HG03457 (cell line): ENCODE results near the gene FREM1.
A peak's percentile ranks its signal among the peaks of the same experiment; 100 is the strongest.

Experiments used
- ATAC-seq: cut with Tn5 transposase; IDR thresholded peaks from one replicate; pipeline ENCODE4 v1.9.1; 2021; ENCODE audit warnings: moderate number of reproducible peaks; ENCODE audit not compliant: unreplicated experiment

The FREM1 gene

GRCh38 chr9:14870090-14870489, 40.1 kb downstream of the FREM1 start:
- ATAC-seq: no peak

DNA sequence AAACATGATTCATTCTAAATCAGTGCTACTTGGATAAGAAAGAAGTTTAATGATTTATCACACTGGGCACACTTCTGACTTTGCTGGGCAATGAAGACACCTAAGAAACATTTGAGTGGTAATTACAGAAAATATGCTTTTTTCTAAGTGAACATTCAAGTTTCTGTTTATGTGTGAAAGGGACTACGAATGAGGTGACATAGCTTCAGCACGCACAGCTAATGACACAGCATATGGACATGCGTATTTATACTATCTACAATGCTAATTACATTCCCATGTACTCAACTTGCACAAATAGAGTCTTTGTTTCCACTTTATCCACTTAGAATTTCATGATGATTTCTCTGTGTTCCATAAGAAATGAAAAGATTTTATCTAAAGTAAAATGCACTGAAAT, 40.6 kb downstream of the FREM1 start:
- no peak for ATAC-seq

- ATAC-seq: no peak
Observed at GRCh38 chr9:14868772-14869583, 41.2 kb downstream of the FREM1 start.

- ATAC-seq: no peak
Observed at GRCh38 chr9:14868418-14868771, 41.8 kb downstream of the FREM1 start.

DNA sequence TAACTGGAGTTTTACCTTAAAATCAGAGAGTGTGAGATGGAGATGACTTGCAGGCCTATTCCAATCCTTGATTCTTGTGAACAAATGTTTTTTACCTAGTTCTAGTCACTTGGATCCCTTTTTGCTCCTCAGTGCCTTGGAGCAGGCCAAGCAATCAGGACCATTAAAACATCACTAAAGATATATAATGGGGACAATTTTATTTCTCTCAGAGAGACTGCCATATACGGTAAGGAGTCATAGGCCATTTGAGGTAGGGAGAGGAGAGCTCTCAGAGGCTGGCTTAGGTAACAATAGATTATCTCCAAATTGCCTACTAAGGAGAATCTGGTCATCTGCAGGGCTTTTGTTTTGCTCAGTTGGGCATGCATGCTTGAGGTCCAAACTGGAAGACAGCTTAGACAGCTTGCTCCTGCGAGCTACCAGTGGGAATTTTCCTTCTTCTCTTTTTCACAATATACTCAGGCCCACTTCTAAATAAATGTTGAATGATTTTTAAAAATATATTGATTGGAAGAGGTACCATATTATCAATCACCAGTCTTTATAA, 44.0 kb downstream of the FREM1 start:
- ATAC-seq: no peak

GRCh38 chr9:14864309-14864708, 45.9 kb downstream of the FREM1 start:
- no peak for ATAC-seq

DNA sequence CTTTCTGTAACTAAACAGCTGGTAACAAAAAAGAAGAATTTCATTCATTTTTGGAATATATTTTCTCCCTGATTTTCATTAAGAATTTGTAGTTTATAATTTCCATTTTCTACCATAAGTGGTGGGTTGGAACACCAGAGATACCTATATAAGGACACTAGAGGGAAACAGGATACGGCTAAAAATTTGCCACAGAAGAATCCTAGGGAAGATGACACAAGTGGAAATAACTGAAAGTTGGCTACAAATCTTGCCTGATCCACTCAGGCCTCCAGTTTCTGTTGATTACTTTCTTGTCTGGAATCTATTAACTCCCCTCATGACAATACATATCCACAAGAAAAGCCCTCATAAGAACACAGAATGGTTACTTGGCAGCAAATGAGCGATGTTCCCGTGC, 46.8 kb downstream of the FREM1 start:
- no peak for ATAC-seq

GRCh38 chr9:14857449-14858305, 52.6 kb downstream of the FREM1 start:
- ATAC-seq: no peak

DNA sequence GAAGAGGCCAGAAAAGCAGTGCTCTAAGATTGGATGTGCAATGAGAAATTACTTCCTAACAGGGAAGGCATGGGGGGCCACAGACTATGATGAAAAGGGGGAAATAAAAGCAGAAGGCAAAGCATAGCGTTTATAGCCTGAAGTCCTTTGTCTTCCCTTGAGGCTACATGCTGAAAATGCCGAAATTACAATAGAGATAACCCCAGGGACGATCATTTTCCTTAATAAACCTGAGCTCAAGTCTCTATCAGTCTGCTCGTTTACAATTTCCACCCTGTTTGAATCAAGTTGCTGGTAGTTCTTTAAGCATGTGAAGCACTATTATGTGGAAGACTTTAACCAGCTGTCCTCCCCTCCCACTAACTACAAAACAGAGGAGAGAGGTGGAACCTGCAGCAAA, 60.4 kb downstream of the FREM1 start:
- ATAC-seq: no peak

DNA sequence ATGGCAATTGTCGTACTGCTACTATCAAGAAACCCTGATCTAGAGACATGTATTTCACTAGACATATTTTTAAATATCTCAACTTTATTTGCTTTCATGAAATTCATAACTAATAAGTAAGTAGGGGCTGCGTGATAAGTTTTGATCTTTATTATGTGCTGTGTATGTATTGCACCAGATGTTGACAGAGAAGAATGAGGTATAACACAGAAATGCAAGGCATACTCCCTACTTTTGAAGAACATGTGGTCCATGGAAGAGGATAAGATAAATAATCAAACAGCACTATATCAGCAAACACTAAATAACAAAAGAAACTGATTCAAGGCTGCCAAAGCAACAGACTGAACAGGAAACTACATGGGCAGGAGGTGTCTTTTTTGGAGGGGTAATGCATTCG, 60.9 kb downstream of the FREM1 start:
- ATAC-seq: no peak

DNA sequence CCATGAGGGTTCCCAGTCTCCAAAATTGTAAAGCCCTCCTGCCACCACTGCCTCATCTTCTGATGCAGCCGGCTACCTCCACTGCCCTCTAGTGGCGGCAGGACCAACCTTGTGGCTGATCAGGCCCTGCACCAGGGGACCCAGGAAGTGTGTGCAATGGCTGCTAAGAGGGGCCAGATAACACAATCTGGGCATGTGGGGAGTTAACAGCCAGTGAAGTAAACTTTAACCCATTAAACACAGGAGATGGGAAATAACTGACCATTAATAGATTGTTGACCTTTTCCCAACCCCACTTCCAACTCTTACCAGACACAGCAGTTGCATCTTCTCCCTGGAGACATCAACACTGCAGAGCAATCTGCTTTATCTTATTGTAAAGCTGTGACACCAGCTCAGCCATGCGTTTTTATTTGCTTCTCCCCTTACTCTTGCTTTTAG, 63.3 kb downstream of the FREM1 start:
- peak; percentile 98 for ATAC-seq

DNA sequence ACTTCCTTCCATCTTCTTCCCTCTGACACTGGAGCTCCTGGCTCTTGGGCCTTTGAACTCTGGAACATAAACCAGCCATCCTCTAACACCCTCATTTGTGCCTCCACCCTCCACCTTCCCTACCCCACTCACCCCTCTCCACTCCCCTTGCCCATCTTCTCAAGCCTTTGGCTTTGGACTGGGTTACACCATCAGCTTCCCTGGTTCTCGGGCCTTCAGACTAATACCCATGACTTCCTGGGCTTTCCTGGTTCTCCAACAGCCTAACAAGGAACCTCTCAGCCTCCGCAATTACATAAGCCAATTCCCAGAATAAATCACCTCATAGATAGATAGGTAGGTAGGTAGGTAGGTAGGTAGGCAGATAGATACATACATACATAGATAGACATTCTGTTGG, 67.1 kb downstream of the FREM1 start:
- no peak for ATAC-seq

DNA sequence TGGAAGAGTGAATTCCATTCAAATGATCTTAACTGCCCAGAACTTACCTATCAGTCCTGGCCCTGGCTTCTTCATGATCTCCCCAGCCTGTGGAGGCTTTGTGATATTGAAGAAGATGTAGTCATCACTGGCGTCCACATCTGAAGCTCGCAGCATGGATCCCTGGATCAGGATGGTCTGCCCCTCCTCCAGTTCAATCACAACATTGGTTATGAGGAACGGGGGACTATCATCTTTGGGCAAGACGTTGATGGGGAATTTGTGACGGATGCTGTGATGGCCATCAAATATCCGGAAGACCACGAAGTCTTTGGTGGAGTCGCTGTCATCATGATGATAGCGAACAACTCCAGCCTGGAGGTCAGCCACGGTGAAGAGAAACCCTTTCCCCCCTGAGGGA, 68.0 kb downstream of the FREM1 start:
- ATAC-seq: no peak

DNA sequence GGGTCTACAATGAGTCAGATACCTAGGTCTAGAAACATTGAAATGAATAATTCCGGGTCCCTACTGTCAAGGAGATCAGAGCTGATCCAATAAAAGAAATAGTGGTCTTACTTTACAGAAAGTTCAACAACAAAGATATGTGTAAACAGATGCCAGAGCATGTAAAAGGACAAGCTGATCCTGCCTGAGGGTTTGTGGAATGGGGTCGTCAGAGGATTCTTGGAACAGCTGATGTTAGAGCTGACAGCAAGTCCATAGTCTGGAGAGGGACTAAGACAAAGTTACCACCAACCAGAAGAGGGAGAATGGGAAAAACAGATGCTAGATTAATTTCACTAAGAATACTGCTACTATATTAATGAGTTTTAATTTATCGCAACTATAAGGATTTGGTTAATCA, 71.5 kb downstream of the FREM1 start:
- ATAC-seq: no peak

DNA sequence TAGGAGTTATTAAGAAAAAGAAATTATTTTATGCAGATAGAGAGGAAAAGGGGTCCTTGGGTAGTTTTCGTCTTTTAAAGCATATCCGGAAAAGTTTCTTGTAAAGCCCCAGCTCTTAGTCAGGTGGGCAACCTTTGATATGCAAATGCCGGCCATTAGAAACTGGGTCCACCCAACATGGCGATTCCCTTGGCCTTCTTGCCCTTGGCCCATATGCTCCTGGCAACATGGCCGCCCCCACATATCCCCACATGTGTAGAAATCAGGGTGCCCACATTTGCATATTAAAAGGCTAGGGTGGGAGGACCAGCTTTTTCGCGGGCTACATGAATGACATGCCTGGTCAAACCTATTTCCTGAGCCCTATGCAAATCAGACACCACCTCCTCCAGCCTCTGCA, 73.3 kb downstream of the FREM1 start:
- no peak for ATAC-seq

- ATAC-seq: no peak
Observed at GRCh38 chr9:14831661-14832060, 78.6 kb downstream of the FREM1 start.

DNA sequence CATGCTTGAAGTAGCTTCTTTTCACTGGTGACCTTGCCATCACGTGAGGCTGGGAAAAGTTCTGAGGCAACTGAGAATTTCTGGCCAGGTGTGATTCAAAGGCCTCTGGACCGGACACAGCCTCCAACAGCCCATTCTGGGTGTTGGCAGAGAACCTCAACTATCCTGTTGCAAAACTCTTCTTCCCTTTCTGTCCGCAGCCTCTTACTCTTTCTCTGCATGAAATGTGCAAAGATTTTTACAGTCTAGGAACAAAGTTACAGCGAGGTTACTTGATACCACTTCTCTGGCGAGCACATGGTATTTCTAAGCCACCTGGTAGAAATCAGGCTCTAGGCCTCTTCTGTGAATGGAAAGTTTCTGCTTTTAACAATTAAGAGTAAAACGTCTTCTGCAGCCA, 79.2 kb downstream of the FREM1 start:
- no peak for ATAC-seq

- ATAC-seq: no peak
Observed at GRCh38 chr9:14830057-14830456, 80.2 kb downstream of the FREM1 start.

GRCh38 chr9:14829204-14829603, 81.0 kb downstream of the FREM1 start:
- no peak for ATAC-seq

DNA sequence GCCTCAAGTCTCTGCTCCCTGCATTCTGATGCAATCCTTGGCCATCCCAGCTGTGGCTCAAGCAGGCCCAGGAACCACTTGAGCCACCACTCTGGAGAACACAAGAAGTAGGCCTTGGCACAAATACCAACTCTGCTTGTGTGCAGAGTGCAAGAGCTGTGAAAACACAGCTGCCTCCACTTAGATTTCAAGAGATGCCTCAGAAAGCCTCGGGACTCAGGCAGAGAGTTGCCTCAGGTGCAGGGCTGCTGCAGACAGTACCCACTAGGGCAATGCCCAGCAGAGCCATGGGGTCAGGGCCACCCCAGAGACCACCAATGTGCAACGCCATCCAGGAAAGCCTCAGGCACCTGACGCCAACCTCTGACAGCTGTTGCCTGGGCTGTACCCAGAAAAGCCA, 82.4 kb downstream of the FREM1 start:
- no peak for ATAC-seq

DNA sequence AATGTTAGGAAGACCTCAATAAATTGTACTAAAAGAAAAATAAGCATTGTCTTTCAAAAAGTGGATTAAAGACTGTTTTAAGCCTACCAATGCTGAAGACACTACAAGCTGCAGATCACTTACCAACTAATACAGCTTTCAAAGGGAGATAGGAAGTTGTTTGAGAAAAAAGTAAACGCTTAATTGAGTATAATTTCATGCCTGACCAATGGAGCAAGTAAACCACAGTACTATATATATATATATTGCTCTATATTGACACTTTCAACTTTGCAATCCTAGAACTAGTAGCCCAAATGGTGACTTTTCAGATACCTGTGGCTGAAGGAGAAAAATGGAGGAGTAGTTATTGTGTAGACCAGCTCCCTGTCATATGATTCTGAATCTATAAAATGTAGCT, 85.7 kb downstream of the FREM1 start:
- ATAC-seq: no peak

GRCh38 chr9:14823800-14824199, 86.4 kb downstream of the FREM1 start:
- ATAC-seq: no peak
